ENCODE results near the gene OR7G2.

DNA sequence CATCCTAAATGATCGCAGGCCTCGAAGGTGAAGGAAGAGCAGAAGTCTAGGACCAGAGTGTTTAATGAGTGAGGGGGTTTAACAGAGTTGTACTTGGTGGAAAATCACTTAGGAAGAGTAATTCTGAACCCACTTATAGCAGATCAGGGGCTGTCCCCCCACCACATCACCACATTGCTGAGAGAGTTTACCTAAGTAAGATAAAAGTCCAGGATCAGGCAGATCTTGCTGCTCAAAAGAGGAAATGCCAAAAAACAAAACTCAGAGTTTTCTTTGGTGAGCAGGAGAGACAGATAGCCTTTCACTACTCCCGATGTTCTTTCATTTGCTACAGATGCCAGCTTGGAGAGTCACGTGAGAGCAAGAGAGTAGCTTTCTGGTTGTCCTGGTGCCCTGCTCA lies 48.3 kb upstream of the OR7G2 start:
- TF ChIP-seq DMBX1 (CRISPR knock-in tag; IDR thresholded peaks at IDR 0.05; ENCODE audit: borderline replicate concordance): no peak
- TF ChIP-seq, protein P1, sequence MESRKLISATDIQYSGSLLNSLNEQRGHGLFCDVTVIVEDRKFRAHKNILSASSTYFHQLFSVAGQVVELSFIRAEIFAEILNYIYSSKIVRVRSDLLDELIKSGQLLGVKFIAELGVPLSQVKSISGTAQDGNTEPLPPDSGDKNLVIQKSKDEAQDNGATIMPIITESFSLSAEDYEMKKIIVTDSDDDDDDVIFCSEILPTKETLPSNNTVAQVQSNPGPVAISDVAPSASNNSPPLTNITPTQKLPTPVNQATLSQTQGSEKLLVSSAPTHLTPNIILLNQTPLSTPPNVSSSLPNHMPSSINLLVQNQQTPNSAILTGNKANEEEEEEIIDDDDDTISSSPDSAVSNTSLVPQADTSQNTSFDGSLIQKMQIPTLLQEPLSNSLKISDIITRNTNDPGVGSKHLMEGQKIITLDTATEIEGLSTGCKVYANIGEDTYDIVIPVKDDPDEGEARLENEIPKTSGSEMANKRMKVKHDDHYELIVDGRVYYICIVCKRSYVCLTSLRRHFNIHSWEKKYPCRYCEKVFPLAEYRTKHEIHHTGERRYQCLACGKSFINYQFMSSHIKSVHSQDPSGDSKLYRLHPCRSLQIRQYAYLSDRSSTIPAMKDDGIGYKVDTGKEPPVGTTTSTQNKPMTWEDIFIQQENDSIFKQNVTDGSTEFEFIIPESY (CRISPR knock-in tag; IDR thresholded peaks at IDR 0.05): no peak
- TF ChIP-seq, protein P2, sequence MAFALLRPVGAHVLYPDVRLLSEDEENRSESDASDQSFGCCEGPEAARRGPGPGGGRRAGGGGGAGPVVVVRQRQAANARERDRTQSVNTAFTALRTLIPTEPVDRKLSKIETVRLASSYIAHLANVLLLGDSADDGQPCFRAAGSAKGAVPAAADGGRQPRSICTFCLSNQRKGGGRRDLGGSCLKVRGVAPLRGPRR (CRISPR knock-in tag; IDR thresholded peaks at IDR 0.05): no peak
- TF ChIP-seq THRAP3 (IDR thresholded peaks at IDR 0.05; ENCODE audit: borderline replicate concordance): no peak
- TF ChIP-seq TOE1 (IDR thresholded peaks at IDR 0.05; ENCODE audit: borderline replicate concordance): no peak
- no peak for TF ChIP-seq TOE1 (CRISPR knock-in tag; IDR thresholded peaks at IDR 0.05; ENCODE audit: borderline replicate concordance, low read depth)
- no peak for TF ChIP-seq BRF1 (IDR thresholded peaks at IDR 0.05; ENCODE audit: borderline replicate concordance, extremely low read depth, insufficient read length)
- TF ChIP-seq, protein P3, sequence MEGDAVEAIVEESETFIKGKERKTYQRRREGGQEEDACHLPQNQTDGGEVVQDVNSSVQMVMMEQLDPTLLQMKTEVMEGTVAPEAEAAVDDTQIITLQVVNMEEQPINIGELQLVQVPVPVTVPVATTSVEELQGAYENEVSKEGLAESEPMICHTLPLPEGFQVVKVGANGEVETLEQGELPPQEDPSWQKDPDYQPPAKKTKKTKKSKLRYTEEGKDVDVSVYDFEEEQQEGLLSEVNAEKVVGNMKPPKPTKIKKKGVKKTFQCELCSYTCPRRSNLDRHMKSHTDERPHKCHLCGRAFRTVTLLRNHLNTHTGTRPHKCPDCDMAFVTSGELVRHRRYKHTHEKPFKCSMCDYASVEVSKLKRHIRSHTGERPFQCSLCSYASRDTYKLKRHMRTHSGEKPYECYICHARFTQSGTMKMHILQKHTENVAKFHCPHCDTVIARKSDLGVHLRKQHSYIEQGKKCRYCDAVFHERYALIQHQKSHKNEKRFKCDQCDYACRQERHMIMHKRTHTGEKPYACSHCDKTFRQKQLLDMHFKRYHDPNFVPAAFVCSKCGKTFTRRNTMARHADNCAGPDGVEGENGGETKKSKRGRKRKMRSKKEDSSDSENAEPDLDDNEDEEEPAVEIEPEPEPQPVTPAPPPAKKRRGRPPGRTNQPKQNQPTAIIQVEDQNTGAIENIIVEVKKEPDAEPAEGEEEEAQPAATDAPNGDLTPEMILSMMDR (IDR thresholded peaks at IDR 0.05 in 2 of 3, conservative IDR thresholded peaks at IDR 0.05 in 1 of 3; ENCODE audit: insufficient read depth in 2 of 3, low read depth in 1 of 3, low read length in 3 of 3): no peak
- TF ChIP-seq U2AF1 (optimal IDR thresholded peaks at IDR 0.05; ENCODE audit: low read depth, low read length): no peak
- TF ChIP-seq JUN (IDR thresholded peaks at IDR 0.05; ENCODE audit: borderline replicate concordance, low read depth, low read length): no peak
- no peak for TF ChIP-seq JUN (CRISPR knock-in tag; IDR thresholded peaks at IDR 0.05; ENCODE audit: borderline replicate concordance)
- TF ChIP-seq SRF (CRISPR knock-in tag; IDR thresholded peaks at IDR 0.05): no peak
- TF ChIP-seq, protein P4, sequence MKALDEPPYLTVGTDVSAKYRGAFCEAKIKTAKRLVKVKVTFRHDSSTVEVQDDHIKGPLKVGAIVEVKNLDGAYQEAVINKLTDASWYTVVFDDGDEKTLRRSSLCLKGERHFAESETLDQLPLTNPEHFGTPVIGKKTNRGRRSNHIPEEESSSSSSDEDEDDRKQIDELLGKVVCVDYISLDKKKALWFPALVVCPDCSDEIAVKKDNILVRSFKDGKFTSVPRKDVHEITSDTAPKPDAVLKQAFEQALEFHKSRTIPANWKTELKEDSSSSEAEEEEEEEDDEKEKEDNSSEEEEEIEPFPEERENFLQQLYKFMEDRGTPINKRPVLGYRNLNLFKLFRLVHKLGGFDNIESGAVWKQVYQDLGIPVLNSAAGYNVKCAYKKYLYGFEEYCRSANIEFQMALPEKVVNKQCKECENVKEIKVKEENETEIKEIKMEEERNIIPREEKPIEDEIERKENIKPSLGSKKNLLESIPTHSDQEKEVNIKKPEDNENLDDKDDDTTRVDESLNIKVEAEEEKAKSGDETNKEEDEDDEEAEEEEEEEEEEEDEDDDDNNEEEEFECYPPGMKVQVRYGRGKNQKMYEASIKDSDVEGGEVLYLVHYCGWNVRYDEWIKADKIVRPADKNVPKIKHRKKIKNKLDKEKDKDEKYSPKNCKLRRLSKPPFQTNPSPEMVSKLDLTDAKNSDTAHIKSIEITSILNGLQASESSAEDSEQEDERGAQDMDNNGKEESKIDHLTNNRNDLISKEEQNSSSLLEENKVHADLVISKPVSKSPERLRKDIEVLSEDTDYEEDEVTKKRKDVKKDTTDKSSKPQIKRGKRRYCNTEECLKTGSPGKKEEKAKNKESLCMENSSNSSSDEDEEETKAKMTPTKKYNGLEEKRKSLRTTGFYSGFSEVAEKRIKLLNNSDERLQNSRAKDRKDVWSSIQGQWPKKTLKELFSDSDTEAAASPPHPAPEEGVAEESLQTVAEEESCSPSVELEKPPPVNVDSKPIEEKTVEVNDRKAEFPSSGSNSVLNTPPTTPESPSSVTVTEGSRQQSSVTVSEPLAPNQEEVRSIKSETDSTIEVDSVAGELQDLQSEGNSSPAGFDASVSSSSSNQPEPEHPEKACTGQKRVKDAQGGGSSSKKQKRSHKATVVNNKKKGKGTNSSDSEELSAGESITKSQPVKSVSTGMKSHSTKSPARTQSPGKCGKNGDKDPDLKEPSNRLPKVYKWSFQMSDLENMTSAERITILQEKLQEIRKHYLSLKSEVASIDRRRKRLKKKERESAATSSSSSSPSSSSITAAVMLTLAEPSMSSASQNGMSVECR (CRISPR knock-in tag; IDR thresholded peaks at IDR 0.05): no peak
- TF ChIP-seq POLR2A (conservative IDR thresholded peaks at IDR 0.05): no peak

All from K562 (cell line).